GM13976 (cell line): ENCODE measurements around the gene CAPN8.

Experiments
- DNase-seq: peaks from one replicate; pipeline ENCODE4 v3.0.0; 2012; ENCODE audit warnings: low spot score
- CTCF ChIP-seq: IDR thresholded peaks from 2 replicates; pipeline ENCODE4 v1.5.1; 2012; ENCODE audit warnings: borderline replicate concordance, mild to moderate bottlenecking; ENCODE audit not compliant: insufficient read depth; ENCODE audit errors: extremely low read depth, missing control alignments, control extremely low read depth
- in situ Hi-C: fragments of 300-500 bp; cut with MboI; formaldehyde crosslinking; loops from one replicate; pipeline ENCODE4 v1.12.0; 2022; ENCODE audit warnings: low sequenced_read_pairs, mixed read lengths, inconsistent platforms; ENCODE audit not compliant: unreplicated experiment

Gene CAPN8

GRCh38 chr1:223684488-223684792 lies 18.9 kb upstream of the CAPN8 start:
- TF ChIP-seq CTCF = no peak
- in situ Hi-C loops = no loop called here
- no peak for DNase-seq

- peak; percentile 35 for DNase-seq
- peak; percentile 20 for TF ChIP-seq CTCF
- in situ Hi-C loops = no loop called here
Observed at GRCh38 chr1:223683586-223684487, 18.3 kb upstream of the CAPN8 start.

- no peak for DNase-seq
- TF ChIP-seq CTCF = no peak
- in situ Hi-C loops = no loop called here
Observed at GRCh38 chr1:223682502-223682901, 17.0 kb upstream of the CAPN8 start.

- TF ChIP-seq CTCF = no peak
- no peak for DNase-seq
- in situ Hi-C loops = no loop called here
Observed at GRCh38 chr1:223680188-223680587, 14.7 kb upstream of the CAPN8 start.

- no peak for DNase-seq
- in situ Hi-C loops = no loop called here
- TF ChIP-seq CTCF = no peak
Observed at GRCh38 chr1:223678841-223679240, 13.3 kb upstream of the CAPN8 start.

- TF ChIP-seq CTCF = no peak
- in situ Hi-C loops = no loop called here
- no peak for DNase-seq
Observed at GRCh38 chr1:223674119-223674890, 8.8 kb upstream of the CAPN8 start.
